Colonic mucosa (tissue), 4 donors: ENCODE data around the gene BCL2L1. TPM values are rescaled to one million over a fixed set of nuclear protein-coding genes. Genes with fewer than 3 reads are reported as not detected.

Experiments
- DNase-seq: peaks from one replicate; pipeline ENCODE4 v3.0.0-alpha.2; 2020
- H3K27ac ChIP-seq: fragments of 200-600 bp; one replicate; pipeline ENCODE4 v1.8.0; 2021
- H3K27me3 ChIP-seq: fragments of 200-600 bp; one replicate; pipeline ENCODE4 v1.8.0; 2021
- H3K36me3 ChIP-seq: fragments of 200-600 bp; one replicate; pipeline ENCODE4 v1.8.0; 2021
- H3K4me1 ChIP-seq: fragments of 200-600 bp; one replicate; pipeline ENCODE4 v1.8.0; 2021; ENCODE audit warnings: mild to moderate bottlenecking
- H3K4me3 ChIP-seq: fragments of 200-600 bp; one replicate; pipeline ENCODE4 v1.8.0; 2021
- H3K9ac ChIP-seq, 2 donors: one replicate each; pipeline ENCODE4 v1.7.0; 2013; ENCODE audit warnings: control low read depth in 2 of 2, low read depth in 2 of 2, low read length in 2 of 2
- H3K9me3 ChIP-seq: fragments of 200-600 bp; one replicate; pipeline ENCODE4 v1.8.0; 2021
- intact Hi-C: fragments of 100-400 bp; cut with DNase I; formaldehyde crosslinking; loops from one replicate; pipeline ENCODE4 v1.14.1; 2022
- total RNA-seq, 2 donors: library from RNA; stranded (reverse); fragmentation: NEBNext Ultra II Directional in 1 of 2; extraction: Animal tissue kit (Norgen Biotek cat#: 25700) in 1 of 2; gene quantifications; one replicate each; pipeline ENCODE4 v1.2.1, GENCODE V29; 2021
- TF ChIP-seq, protein P1 (sequence below): fragments of 200-600 bp; IDR thresholded peaks from one replicate; pipeline ENCODE4 v1.8.0; 2022; ENCODE audit warnings: antibody characterized with exemption, mild to moderate bottlenecking
- donor health status: healthy.
- donor health status: DM: no; HTN: no; CAD: no.
- donor health status: DM: no; HTN: no; CAD: no.

Gene BCL2L1
- total RNA-seq, result 10 to 100 TPM; 55.9 to 59.4 TPM

DNA sequence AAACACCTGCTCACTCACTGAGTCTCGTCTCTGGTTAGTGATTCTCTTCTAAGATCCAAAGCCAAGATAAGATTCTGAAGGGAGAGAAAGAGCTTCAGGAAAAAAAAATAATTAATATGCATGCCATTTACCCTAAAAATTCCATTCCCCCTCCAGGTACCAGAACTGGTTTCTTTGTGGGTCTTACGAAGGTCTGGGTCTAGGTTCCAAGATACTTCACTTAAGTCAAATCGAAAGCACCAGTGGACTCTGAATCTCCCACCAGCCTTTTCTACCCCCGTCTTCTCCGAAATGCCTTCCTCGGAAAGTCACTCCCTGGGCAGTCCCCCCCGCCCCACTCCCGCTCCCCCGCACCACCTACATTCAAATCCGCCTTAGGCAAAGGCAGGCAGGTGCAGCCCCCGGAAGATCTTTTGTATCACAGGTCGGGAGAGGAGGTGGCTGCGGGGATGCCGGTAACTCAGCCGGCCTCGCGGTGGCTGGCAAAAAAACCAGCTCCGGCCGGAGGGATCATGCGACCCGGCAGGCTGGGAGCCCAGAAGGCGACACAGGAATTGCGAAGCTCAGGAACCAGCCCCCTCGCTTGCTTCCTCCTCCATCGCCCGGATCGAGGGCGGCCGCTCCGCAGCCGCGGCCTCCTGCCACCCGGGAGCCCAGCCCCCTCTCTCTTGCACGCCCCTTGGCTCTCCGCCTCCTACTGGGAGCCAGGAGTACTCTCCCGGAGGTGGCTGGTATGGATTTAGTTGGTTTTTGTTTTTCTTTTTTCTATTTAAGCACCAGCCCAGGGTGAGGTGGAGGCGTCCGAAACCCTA lies at the start of gene BCL2L1:
BCL2L1 (minus strand) TSS at position 612 of the 812 bp plus-strand sequence. CDS start 650 bp downstream, outside the sequence.
- DNase-seq, result peak; percentile 85
- Histone ChIP-seq H3K4me1 (peaks cover 16% of the 10 kb centered on the region), H3K9ac (peak within 1 kb of the TSS; percentile 83 to 88), H3K27ac (peak within 1 kb of the TSS; percentile 99), H3K4me3 (peak within 1 kb of the TSS; percentile 64), H3K9me3 (no peaks in the 10 kb centered on the region), H3K36me3 (no peaks in the 10 kb centered on the region), H3K27me3 (no peaks in the 10 kb centered on the region)
- TF ChIP-seq, protein P1, sequence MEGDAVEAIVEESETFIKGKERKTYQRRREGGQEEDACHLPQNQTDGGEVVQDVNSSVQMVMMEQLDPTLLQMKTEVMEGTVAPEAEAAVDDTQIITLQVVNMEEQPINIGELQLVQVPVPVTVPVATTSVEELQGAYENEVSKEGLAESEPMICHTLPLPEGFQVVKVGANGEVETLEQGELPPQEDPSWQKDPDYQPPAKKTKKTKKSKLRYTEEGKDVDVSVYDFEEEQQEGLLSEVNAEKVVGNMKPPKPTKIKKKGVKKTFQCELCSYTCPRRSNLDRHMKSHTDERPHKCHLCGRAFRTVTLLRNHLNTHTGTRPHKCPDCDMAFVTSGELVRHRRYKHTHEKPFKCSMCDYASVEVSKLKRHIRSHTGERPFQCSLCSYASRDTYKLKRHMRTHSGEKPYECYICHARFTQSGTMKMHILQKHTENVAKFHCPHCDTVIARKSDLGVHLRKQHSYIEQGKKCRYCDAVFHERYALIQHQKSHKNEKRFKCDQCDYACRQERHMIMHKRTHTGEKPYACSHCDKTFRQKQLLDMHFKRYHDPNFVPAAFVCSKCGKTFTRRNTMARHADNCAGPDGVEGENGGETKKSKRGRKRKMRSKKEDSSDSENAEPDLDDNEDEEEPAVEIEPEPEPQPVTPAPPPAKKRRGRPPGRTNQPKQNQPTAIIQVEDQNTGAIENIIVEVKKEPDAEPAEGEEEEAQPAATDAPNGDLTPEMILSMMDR, result peak; percentile 69
- intact Hi-C loops, result loop anchor here (10.0 kb wide), 2 partner anchors 88 to 158 kb away; partner anchors contain the start of gene COX4I2

DNA sequence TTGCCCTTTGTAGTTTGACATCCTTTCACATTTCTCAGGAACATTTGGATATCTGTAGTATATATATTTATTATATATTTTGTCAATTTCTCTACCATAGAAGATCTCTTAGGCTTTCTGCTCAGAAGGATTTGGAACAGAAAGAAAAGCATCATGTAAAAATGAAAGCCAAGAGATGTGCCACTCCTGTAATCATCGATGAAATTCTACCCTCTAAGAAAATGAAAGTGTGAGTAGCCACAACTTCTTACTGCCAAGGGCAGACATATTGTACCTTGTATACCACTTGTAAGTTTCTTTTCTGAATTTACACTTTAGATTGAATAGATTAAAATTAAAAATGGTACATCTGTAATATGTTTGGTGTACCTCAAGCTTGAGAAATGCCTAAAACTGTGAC lies 47.6 kb upstream of the BCL2L1 start:
- Histone ChIP-seq H3K9ac (no peak overlapping the region), H3K9me3 (no peaks in the 10 kb centered on the region), H3K27ac (no peak overlapping the region), H3K27me3 (no peaks in the 10 kb centered on the region), H3K4me1 (no peaks in the 10 kb centered on the region), H3K36me3 (no peaks in the 10 kb centered on the region), H3K4me3 (no peak overlapping the region)
- intact Hi-C loops, result no loop called here
- no peak for DNase-seq
- TF ChIP-seq, protein P1, result no peak

DNA sequence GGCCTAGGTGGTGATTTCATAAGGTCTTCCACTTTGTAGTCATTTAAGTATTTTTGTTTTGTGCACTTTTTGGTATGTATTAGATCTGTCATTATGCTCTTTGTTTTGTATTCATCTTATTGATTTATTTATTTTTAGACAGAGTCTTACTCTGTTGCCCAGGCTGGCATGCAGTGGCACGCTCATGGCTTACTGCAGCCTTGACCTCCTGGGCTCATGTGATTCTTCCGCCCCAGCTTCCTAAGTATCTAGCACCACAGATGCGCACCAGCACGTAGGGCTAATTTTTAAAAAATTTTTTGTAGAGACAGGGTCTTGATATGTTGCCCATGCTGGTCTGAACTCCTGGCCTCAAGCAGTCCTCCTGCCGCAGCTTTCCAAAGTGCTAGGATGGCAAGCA lies 47.0 kb upstream of the BCL2L1 start:
- TF ChIP-seq, protein P1, result no peak
- intact Hi-C loops, result no loop called here
- no peak overlapping the region for H3K27ac ChIP-seq

DNA sequence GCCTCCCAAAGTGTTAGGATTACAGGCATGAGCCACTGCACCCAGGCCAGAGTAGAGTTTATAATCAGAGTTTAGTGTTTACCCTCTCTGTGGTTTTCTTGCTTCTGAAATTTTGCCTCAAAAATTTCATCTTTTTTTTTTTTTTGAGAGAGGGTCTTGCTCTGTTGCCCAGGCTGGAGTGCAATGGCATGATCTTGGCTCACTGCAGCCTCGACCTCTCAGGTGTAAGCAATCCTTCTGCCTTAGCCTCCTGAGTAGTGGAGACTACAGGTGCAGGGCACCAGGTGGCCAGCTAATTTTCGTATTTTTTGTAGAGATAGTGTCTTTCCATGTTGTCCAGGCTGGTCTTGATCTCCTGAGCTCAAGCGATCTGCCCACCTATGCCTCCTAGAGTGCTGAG lies 45.1 kb upstream of the BCL2L1 start:
- H3K4me3 ChIP-seq, result no peak overlapping the region
- TF ChIP-seq, protein P1, result no peak
- H3K9ac ChIP-seq, result no peak overlapping the region
- no peaks in the 10 kb centered on the region for H3K9me3 ChIP-seq
- no peaks in the 10 kb centered on the region for H3K36me3 ChIP-seq
- no peaks in the 10 kb centered on the region for H3K27me3 ChIP-seq
- no peaks in the 10 kb centered on the region for H3K4me1 ChIP-seq
- no peak overlapping the region for H3K27ac ChIP-seq
- no peak for DNase-seq
- intact Hi-C loops, result no loop called here

More for the DNA sequence above, 47.0 kb upstream of the BCL2L1 start:
- H3K27me3 ChIP-seq, result no peaks in the 10 kb centered on the region
- DNase-seq, result no peak
- no peak overlapping the region for H3K9ac ChIP-seq
- H3K4me1 ChIP-seq, result no peaks in the 10 kb centered on the region
- no peak overlapping the region for H3K4me3 ChIP-seq
- H3K9me3 ChIP-seq, result no peaks in the 10 kb centered on the region
- no peaks in the 10 kb centered on the region for H3K36me3 ChIP-seq

DNA sequence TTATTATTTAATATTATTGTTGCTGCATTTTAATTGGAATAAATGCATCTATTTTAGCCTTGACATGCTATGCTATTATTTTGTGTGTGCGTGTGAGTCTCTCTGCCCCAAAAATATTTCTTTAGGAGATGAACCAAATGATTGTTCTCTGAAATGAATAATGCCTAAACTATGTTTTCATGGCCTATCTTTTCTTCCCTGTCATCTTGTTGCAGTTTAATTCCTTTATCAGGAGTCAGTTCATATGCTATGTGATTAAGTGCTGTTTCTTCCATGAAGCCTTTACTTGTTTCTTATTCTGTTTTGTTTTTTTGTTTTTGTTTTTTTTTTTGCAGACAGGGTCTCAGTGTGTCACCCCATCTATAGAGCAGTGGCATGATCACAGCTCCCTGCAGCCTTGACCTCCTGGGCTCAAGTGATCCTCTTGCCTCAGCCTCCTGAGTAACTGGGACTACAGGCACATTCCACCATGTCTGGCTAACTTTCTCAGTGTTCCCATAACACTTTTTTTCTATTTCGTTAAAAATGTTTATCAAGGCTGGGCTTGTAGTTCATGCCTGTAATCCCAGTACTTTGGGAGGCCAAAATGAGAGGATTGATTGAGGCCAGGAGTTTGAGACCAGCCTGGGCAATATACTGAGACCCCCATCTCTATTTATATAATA lies 42.1 kb upstream of the BCL2L1 start:
- Histone ChIP-seq H3K27ac (no peak overlapping the region), H3K4me1 (no peaks in the 10 kb centered on the region), H3K9ac (no peak overlapping the region), H3K9me3 (no peaks in the 10 kb centered on the region), H3K36me3 (no peaks in the 10 kb centered on the region), H3K4me3 (no peak overlapping the region), H3K27me3 (no peaks in the 10 kb centered on the region)
- intact Hi-C loops, result no loop called here
- TF ChIP-seq, protein P1, result no peak
- DNase-seq, result no peak
